ENCODE data around the gene RPS29. TPM values are rescaled to one million over a fixed set of nuclear protein-coding genes. Genes with fewer than 3 reads are reported as not detected.

The RPS29 gene
- total and polyA plus RNA-seq, 9 of the 15 experiments (the other 6 are each of a cell fraction or from before 2014, with no cell fraction given): 1,545 to 5,012 (median 2,448) TPM

- TF ChIP-seq ZNF280A (IDR thresholded peaks at IDR 0.05; ENCODE audit: low read depth, partially characterized antibody): no peak
- TF ChIP-seq XRCC3 (IDR thresholded peaks at IDR 0.05): no peak
- no peak for TF ChIP-seq JUNB (CRISPR knock-in tag; conservative IDR thresholded peaks at IDR 0.05)
- TF ChIP-seq ZNF75A (CRISPR knock-in tag; IDR thresholded peaks at IDR 0.05): no peak
- no peak for TF ChIP-seq TAL1 (IDR thresholded peaks at IDR 0.05)
- TF ChIP-seq ZNF512 (tag; IDR thresholded peaks at IDR 0.05): no peak
- TF ChIP-seq RBM25 (IDR thresholded peaks at IDR 0.05; ENCODE audit: low read depth, low read length, severe bottlenecking): no peak
- no peak for TF ChIP-seq ZNF232 (CRISPR knock-in tag; IDR thresholded peaks at IDR 0.05)
- 0 out of 2 replicates have a peak, but pooled peaks have one; percentile 59 for TF ChIP-seq ZZZ3 (IDR thresholded peaks at IDR 0.05)
- no peak for TF ChIP-seq KAT2B (IDR thresholded peaks at IDR 0.05; ENCODE audit: low read depth, low read length)
- no peak; a peak in 1 of 4 replicates for TF ChIP-seq MLLT1 (IDR thresholded peaks at IDR 0.05)
- no peak for TF ChIP-seq MCM5 (IDR thresholded peaks at IDR 0.05; ENCODE audit: low read depth)
- TF ChIP-seq PRDM10 (IDR thresholded peaks at IDR 0.05; ENCODE audit: partially characterized antibody): peak; percentile 49
- TF ChIP-seq ELF1 (tag; IDR thresholded peaks at IDR 0.05): peak; percentile 58; the same call in 1 of the 2 replicates
- 0 out of 2 replicates have a peak, but pooled peaks have one; percentile 3 for TF ChIP-seq MXI1 (IDR thresholded peaks at IDR 0.05; ENCODE audit: low read depth, low read length)
- no peak for TF ChIP-seq CHD4 (IDR thresholded peaks at IDR 0.05; ENCODE audit: insufficient read depth, insufficient replicate concordance, low read depth, low read length, poor library complexity, severe bottlenecking)
Measured at GRCh38 chr14:49598485-49599300, 12.5 kb upstream of the RPS29 start, which contains the start of gene LRR1 (continued).
